Ishikawa (cell line): ENCODE results near the gene TOR4A.

Experiments used
- CEBPB ChIP-seq: IDR thresholded peaks from 2 replicates; pipeline ENCODE4 v1.6.1; 2012
- CREB1 ChIP-seq: IDR thresholded peaks from 2 replicates; pipeline ENCODE4 v1.6.1; 2012; ENCODE audit warnings: low read depth
- EGR1 ChIP-seq: IDR thresholded peaks from 2 replicates; pipeline ENCODE4 v1.6.1; 2012
- EP300 ChIP-seq: IDR thresholded peaks from 2 replicates; pipeline ENCODE4 v1.6.1; 2012; ENCODE audit warnings: borderline replicate concordance
- FOXM1 ChIP-seq: IDR thresholded peaks from 2 replicates; pipeline ENCODE4 v1.6.1; 2012; ENCODE audit warnings: low read depth, borderline replicate concordance
- MAX ChIP-seq: IDR thresholded peaks from 2 replicates; pipeline ENCODE4 v1.6.1; 2012
- NFIC ChIP-seq: IDR thresholded peaks from 2 replicates; pipeline ENCODE4 v1.6.1; 2012
- RAD21 ChIP-seq: IDR thresholded peaks from 2 replicates; pipeline ENCODE4 v1.6.1; 2012; ENCODE audit warnings: low read depth
- REST ChIP-seq: IDR thresholded peaks from 2 replicates; pipeline ENCODE4 v1.6.1; 2012; ENCODE audit warnings: low read depth, mild to moderate bottlenecking
- TAF1 ChIP-seq: IDR thresholded peaks from 2 replicates; pipeline ENCODE4 v1.6.1; 2012; ENCODE audit warnings: low read depth, mild to moderate bottlenecking
- TCF12 ChIP-seq: IDR thresholded peaks from 2 replicates; pipeline ENCODE4 v1.6.1; 2012; ENCODE audit warnings: low read depth
- TEAD4 ChIP-seq: IDR thresholded peaks from 2 replicates; pipeline ENCODE4 v1.6.1; 2012
- YY1 ChIP-seq: IDR thresholded peaks from 2 replicates; pipeline ENCODE4 v1.6.1; 2012; ENCODE audit warnings: low read depth
- ZBTB7A ChIP-seq: IDR thresholded peaks from 2 replicates; pipeline ENCODE4 v1.6.1; 2012; ENCODE audit warnings: low read depth
- TF ChIP-seq, protein P1 (sequence below): IDR thresholded peaks from 2 replicates; pipeline ENCODE4 v1.6.1; 2012

Gene TOR4A

DNA sequence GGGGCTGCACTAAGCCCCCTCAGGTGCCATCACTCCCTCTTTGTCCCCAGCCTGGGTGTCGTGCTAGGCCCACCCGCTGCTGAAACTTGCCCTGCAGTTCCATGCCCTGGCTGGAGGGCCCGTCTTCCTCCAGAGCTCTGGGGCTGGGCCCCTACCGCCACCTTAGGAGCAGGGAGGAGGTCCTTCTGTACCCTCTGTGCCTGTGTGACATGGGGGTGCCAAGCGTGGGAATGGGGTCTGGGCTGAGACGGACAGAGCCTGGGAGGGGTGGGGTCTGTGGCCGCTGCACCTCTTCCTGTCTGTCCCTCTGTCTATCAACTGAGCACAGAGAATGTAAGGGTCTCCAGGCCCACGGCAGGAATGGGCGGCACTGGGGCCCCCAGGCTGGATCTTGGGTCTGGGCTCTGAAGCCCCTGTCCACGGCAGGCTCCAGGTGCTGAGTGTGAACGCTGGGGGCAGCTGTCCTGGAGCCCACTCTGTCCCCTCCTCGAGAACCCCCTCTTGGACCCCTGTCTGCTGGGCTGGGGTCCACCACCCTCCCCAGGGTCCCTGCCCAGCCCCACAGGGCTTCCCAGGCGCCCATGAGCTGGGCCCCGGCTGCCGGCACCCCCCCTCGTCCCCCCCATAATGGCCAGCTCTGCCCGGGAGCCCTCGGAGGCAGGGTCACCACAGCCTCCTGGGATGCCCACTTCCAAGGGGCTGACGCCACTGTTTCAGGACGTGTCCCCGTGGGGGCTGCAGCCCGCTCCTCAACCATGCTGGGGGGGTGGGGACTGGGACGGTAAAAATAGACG lies 40.4 kb downstream of the TOR4A start:
- TF ChIP-seq YY1, result no peak
- TF ChIP-seq TAF1, result no peak
- no peak for TF ChIP-seq CREB1
- no peak for TF ChIP-seq EGR1
- TF ChIP-seq NFIC, result no peak
- no peak for TF ChIP-seq REST
- no peak for TF ChIP-seq CEBPB
- TF ChIP-seq, protein P1, sequence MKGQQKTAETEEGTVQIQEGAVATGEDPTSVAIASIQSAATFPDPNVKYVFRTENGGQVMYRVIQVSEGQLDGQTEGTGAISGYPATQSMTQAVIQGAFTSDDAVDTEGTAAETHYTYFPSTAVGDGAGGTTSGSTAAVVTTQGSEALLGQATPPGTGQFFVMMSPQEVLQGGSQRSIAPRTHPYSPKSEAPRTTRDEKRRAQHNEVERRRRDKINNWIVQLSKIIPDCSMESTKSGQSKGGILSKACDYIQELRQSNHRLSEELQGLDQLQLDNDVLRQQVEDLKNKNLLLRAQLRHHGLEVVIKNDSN, result no peak
- no peak for TF ChIP-seq RAD21
- no peak for TF ChIP-seq ZBTB7A
- TF ChIP-seq TEAD4, result no peak

- no peak for TF ChIP-seq MAX
- no peak for TF ChIP-seq YY1
- no peak for TF ChIP-seq TAF1
- no peak for TF ChIP-seq TEAD4
- no peak for TF ChIP-seq CEBPB
- no peak for TF ChIP-seq ZBTB7A
- TF ChIP-seq, protein P1, result no peak
- TF ChIP-seq RAD21, result no peak
- no peak for TF ChIP-seq CREB1
- no peak for TF ChIP-seq EGR1
- TF ChIP-seq FOXM1, result no peak
- no peak for TF ChIP-seq EP300
- TF ChIP-seq NFIC, result no peak
- no peak for TF ChIP-seq TCF12
Measured at GRCh38 chr9:137318602-137319001, 41.1 kb downstream of the TOR4A start.

GRCh38 chr9:137319011-137319738 lies 41.6 kb downstream of the TOR4A start:
- TF ChIP-seq, protein P1, result no peak
- peak; percentile 22; the same call in 1 of the 2 replicates for TF ChIP-seq RAD21

GRCh38 chr9:137319739-137320551 lies 42.4 kb downstream of the TOR4A start:
- TF ChIP-seq TEAD4 (no peak), TAF1 (no peak), ZBTB7A (no peak), YY1 (no peak), RAD21 (no peak), MAX (no peak), CREB1 (no peak), CEBPB (no peak), EGR1 (no peak)
- TF ChIP-seq, protein P1, result no peak

GRCh38 chr9:137320555-137321384 lies 43.2 kb downstream of the TOR4A start:
- TF ChIP-seq RAD21, result no peak
- TF ChIP-seq, protein P1, result no peak
- no peak for TF ChIP-seq CREB1
- TF ChIP-seq EGR1, result no peak
- no peak for TF ChIP-seq REST
- no peak for TF ChIP-seq TCF12
